H1 (cell line): ENCODE results near the gene ATXN2. TPM values are rescaled to one million over a fixed set of nuclear protein-coding genes. Genes with fewer than 3 reads are reported as not detected.

Experiments used
- ASH2L ChIP-seq: fragments of 200-600, 300-600 bp; sonication (generic); IDR thresholded peaks from one replicate; pipeline ENCODE4 v1.7.1; 2017; ENCODE audit warnings: low read length
- CHD7 ChIP-seq: fragments of 300-600 bp; sonication (generic); IDR thresholded peaks from 2 replicates; pipeline ENCODE4 v1.7.1; 2012; ENCODE audit warnings: low read length, moderate library complexity, mild to moderate bottlenecking, inconsistent platforms; ENCODE audit not compliant: insufficient replicate concordance
- EGR1 ChIP-seq: IDR thresholded peaks from 2 replicates; pipeline ENCODE4 v1.6.1; 2011; ENCODE audit warnings: low read depth, low read length, borderline replicate concordance
- EZH2 ChIP-seq: fragments of 200-600 bp; sonication (generic); IDR thresholded peaks from 2 replicates; pipeline ENCODE4 v1.7.1; 2012; ENCODE audit warnings: low read depth, mild to moderate bottlenecking, moderate library complexity, low read length, inconsistent platforms; ENCODE audit not compliant: severe bottlenecking
- POLR2A ChIP-seq, 2 experiments: IDR thresholded peaks; 1 replicate in 1 of 2; 2 replicates in 1 of 2; pipeline ENCODE4 v1.6.1; 2011; ENCODE audit warnings: low read depth in 2 of 2, low read length in 2 of 2, mild to moderate bottlenecking in 2 of 2; ENCODE audit errors: control extremely low read depth in 1 of 2
- RAD21 ChIP-seq, 2 experiments: IDR thresholded peaks in 1 of 2; conservative IDR thresholded peaks in 1 of 2; 2 replicates each; pipeline ENCODE4 v1.6.1; 2011; ENCODE audit warnings: low read depth in 2 of 2, low read length in 2 of 2, improper control_type of control experiment in 1 of 2, inconsistent platforms in 1 of 2, mild to moderate bottlenecking in 1 of 2, moderate library complexity in 1 of 2
- RBBP5 ChIP-seq: IDR thresholded peaks from 2 replicates; pipeline ENCODE4 v1.7.1; 2012; ENCODE audit warnings: low read depth, mild to moderate bottlenecking, inconsistent platforms, low read length, moderate library complexity, borderline replicate concordance
- RNF2 ChIP-seq: fragments of 200-900, 300-1000 bp; sonication (generic); IDR thresholded peaks from 2 replicates; pipeline ENCODE4 v1.7.1; 2016; ENCODE audit warnings: borderline replicate concordance, low read depth, mild to moderate bottlenecking, antibody characterized with exemption, low read length; ENCODE audit not compliant: poor library complexity, severe bottlenecking; ENCODE audit errors: missing control alignments
- SAP30 ChIP-seq: fragments of 300-600 bp; sonication (generic); IDR thresholded peaks from 2 replicates; pipeline ENCODE4 v1.7.1; 2012; ENCODE audit warnings: low read length, moderate library complexity, mild to moderate bottlenecking, inconsistent platforms; ENCODE audit not compliant: insufficient read depth, insufficient replicate concordance
- polyA plus RNA-seq, 7 experiments: library from polyadenylated mRNA; depleted of rRNA in 3 of 7; stranded (reverse) in 5 of 7; unstranded in 2 of 7; fragments of >200 nt in 5 of 7; fragments of 200-250 nt in 2 of 7; gene quantifications; 1 replicate in 5 of 7; 2 replicates in 1 of 7; 4 replicates in 1 of 7; pipeline versions ENCODE4 v1.2.1 to v1.2.3, GENCODE V29; 2011 to 2013; ENCODE audit warnings: missing spikeins in 2 of 7, mixed read lengths in 2 of 7
- total RNA-seq: library from RNA; stranded (reverse); fragmentation: NEBNext Ultra II Directional; extraction: Animal tissue kit (Norgen Biotek cat#: 25700); gene quantifications from 2 replicates; pipeline ENCODE4 v1.2.1, GENCODE V29; 2021

ATXN2 gene
- total and polyA plus RNA-seq, 2 of the 8 experiments (the other 6 are each of a cell fraction or from before 2014, with no cell fraction given): 46.6 to 80.7 TPM

GRCh38 chr12:111580737-111581136, 18.4 kb downstream of the ATXN2 start (continued):
- TF ChIP-seq POLR2A (IDR thresholded peaks at IDR 0.05; ENCODE audit: control extremely low read depth in 1 of 2, low read depth in 2 of 2, low read length in 2 of 2) (no peak), EZH2 (no peak), SAP30 (no peak), ASH2L (no peak), RBBP5 (no peak), CHD7 (no peak), RAD21 (IDR thresholded peaks at IDR 0.05 in 1 of 2, conservative IDR thresholded peaks at IDR 0.05 in 1 of 2; ENCODE audit: low read depth in 2 of 2, low read length in 2 of 2) (no peak), EGR1 (no peak), RNF2 (no peak)
